ENCODE data around the gene RAB4A.

DNA sequence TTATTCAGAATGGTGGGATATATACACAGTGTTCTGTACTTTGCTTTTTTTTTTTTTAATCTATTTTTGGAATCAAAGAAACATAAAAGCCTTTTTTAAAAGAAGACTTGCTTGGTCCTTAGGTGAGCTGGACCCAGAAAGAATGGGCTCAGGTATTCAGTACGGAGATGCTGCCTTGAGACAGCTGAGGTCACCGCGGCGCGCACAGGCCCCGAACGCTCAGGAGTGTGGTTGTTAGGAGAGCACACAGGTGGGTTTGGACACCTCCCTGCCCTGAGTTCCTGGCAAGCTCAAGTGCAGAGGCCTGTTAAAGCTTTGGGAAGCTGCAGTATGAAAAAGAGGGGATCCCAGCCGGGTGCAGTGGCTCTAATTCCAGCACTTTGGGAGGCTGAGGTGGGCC is 31.8 kb downstream of the RAB4A start:
- no peak for TF ChIP-seq CTCF (IDR thresholded peaks at IDR 0.05; ENCODE audit: low read length)
- no peak for TF ChIP-seq EZH2 (optimal IDR thresholded peaks at IDR 0.05; ENCODE audit: low read depth, low read length)

All from MM.1S (cell line).